LNCaP clone FGC (cell line): ENCODE results near the gene PC.
"Not testable (repeated sequence)": the region's sequence is repeated elsewhere in the genome, so short reads cannot be mapped to it uniquely, and the experiment has no call there.

Experiments
- DNase-seq: peaks from one replicate; pipeline ENCODE4 v3.0.0-alpha.2; 2011; ENCODE audit warnings: low read depth
- H3K4me3 ChIP-seq: 2 replicates; pipeline ENCODE4 v1.5.1; 2011; ENCODE audit warnings: mild to moderate bottlenecking, low read depth, low read length, control low read depth
- TF ChIP-seq, protein P1 (sequence below): IDR thresholded peaks from 2 replicates; pipeline ENCODE4 v1.5.1; 2012; ENCODE audit warnings: mild to moderate bottlenecking; ENCODE audit not compliant: control insufficient read depth, insufficient read depth; ENCODE audit errors: extremely low read depth

PC gene

DNA sequence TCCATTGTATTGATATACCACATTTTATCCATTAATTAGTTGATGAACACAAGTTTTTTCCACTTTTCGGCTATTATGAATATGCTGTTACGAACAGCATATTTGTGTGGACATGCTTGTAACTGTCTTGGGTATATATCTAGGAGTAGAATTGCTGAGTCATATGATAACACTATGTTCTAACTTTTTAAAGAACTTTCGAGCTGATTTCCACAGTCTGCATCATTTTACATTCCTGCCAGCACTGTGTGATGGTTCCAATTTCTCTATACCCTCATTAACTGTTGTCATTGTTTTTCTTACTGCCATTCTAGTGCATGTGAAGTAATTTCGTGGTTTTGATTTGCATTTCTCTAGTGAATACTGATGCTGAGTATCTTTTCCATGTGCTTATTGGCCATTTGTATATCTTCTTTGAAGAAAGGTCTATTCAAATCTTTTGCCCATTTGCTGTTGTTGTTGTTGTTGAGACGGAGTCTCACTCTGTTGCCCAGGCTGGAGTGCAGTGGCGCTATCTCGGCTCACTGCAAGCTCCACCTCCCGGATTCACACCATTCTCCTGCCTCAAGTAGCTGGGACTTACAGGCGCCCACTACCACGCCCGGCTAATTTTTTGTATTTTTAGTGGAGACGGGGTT, 122.3 kb downstream of the PC start:
- DNase-seq: no peak
- TF ChIP-seq, protein P1, sequence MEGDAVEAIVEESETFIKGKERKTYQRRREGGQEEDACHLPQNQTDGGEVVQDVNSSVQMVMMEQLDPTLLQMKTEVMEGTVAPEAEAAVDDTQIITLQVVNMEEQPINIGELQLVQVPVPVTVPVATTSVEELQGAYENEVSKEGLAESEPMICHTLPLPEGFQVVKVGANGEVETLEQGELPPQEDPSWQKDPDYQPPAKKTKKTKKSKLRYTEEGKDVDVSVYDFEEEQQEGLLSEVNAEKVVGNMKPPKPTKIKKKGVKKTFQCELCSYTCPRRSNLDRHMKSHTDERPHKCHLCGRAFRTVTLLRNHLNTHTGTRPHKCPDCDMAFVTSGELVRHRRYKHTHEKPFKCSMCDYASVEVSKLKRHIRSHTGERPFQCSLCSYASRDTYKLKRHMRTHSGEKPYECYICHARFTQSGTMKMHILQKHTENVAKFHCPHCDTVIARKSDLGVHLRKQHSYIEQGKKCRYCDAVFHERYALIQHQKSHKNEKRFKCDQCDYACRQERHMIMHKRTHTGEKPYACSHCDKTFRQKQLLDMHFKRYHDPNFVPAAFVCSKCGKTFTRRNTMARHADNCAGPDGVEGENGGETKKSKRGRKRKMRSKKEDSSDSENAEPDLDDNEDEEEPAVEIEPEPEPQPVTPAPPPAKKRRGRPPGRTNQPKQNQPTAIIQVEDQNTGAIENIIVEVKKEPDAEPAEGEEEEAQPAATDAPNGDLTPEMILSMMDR: no peak
- no peak overlapping the region for H3K4me3 ChIP-seq

DNA sequence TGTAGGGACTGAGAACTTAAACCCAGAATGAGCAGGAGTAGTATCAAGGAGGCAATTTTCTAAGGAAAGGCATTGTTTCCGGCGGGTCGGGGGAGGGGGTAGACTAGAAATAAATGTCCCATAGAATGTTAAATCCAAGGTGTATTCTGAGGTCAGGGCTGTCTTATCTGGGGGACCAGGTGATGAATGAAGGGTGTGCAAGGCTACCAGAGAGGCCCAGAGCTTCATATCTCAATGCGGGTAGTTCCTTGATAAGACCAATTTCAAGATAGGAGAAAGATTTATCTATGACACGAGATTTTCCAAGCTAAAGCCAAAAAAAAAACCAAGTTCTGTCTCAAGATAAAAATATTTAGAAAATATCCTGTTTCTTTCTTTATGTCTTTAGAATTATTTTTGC, 123.2 kb downstream of the PC start:
- TF ChIP-seq, protein P1: no peak
- DNase-seq: no peak
- no peak overlapping the region for H3K4me3 ChIP-seq

DNA sequence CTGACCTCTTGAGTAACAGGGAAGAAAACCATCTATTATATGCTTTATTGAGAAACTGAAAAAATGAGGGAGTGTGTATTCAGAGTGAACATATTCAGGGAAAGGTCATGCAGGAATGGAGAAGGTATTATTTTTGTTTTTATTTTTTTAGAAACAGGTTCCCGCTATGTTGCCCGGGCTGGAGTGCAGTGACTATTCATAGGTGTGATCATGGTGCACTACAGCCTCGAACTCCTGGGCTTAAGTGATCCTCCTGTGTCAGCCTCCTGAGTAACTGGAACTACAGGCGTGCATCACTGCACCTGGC, 123.7 kb downstream of the PC start:
- DNase-seq: no peak
- no peak overlapping the region for H3K4me3 ChIP-seq
- TF ChIP-seq, protein P1: no peak

DNA sequence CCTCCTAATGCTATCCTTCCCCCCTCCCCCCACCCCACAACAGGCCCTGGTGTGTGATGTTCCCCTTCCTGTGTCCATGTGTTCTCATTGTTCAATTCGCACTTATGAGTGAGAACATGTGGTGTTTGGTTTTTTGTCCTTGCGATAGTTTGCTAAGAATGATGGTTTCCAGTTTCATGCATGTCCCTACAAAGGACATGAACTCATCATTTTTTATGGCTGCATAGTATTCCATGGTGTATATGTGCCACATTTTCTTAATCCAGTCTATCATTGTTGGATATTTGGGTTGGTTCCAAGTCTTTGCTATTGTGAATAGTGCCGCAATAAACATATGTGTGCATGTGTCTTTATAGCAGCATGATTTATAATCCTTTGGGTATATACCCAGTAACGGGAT, 133.6 kb downstream of the PC start:
- H3K4me3 ChIP-seq, DNase-seq: not testable (repeated sequence)

DNA sequence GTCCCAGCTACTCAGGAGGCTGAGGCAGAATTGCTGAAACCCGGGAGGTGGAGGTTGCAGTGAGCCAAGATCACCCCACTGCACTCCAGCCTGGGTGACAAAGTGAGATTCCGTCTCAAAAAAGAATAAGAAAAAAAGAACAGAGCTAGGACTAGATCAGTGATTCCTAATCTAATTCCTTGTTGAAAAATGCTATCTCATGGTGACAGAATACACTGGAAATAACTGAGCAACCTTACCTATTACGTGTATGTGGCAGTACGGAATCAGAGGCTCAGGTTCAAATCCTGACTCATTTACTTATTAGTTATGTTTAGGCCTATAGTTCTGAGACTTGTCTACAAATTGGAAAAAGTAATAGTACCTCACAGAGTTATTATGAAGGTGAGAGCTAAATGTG, 134.5 kb downstream of the PC start:
- TF ChIP-seq, protein P1: no peak
- DNase-seq: no peak
- H3K4me3 ChIP-seq: no peak overlapping the region

DNA sequence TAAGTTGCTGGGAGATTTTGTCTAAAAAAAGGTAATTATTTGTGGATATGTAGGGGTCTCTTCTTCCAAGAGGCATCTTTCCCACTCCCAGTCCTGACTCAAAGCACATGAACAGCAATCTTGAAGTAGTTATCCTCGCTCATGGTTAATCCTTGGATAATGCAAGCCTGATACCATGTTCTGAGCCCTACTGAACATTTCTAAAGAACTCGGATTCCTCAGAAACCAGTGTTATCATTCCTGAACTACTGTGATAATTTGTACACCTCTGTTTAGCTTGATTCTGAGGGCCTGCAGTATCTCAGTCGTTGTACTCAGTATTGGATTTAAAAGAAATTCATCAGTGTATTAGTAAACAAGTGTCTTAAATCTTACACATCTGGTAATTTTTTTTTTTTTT, 137.3 kb downstream of the PC start:
- no peak overlapping the region for H3K4me3 ChIP-seq
- TF ChIP-seq, protein P1: no peak
- DNase-seq: no peak

DNA sequence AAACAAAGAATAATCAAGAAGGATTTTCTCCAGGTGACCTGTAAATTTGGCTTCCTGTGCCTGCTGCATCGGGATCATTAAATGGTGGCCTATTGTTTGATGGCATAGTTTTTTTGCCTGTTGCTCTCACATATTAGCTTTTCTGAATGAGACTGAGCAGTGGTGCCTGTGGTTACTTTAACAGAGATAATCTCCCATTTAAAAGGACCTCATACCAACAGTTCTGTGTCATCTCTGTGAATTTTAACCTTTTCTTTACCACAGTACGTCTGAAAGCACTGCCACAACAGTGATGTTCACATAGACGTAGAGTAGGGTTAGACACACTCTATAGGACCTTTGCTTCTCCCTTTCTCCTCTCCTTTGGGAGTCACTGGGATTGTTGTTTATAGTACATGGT, 137.8 kb downstream of the PC start:
- H3K4me3 ChIP-seq: no peak overlapping the region
- TF ChIP-seq, protein P1: no peak

More for the DNA sequence above, 137.8 kb downstream of the PC start:
- no peak for DNase-seq
